Panc1 (cell line): ENCODE data around the gene RASAL1.

ENCODE experiments used
- CTCF ChIP-seq: fragments of 450-650 bp; IDR thresholded peaks from 2 replicates; pipeline ENCODE4 v1.5.1; 2017; ENCODE audit warnings: mild to moderate bottlenecking
- POLR2AphosphoS5 ChIP-seq: IDR thresholded peaks from 2 replicates; pipeline ENCODE4 v1.6.1; 2012; ENCODE audit warnings: mild to moderate bottlenecking, low read depth, low read length, moderate library complexity
- SIN3A ChIP-seq: IDR thresholded peaks from 2 replicates; pipeline ENCODE4 v1.6.1; 2012; ENCODE audit warnings: low read depth, mild to moderate bottlenecking, low read length, moderate library complexity, borderline replicate concordance; ENCODE audit not compliant: insufficient read depth
- TCF7L2 ChIP-seq: IDR thresholded peaks from 2 replicates; pipeline ENCODE4 v1.6.1; 2011; ENCODE audit warnings: mild to moderate bottlenecking, low read depth, low read length, inconsistent platforms

- TF ChIP-seq POLR2AphosphoS5 (no peak), CTCF (no peak), SIN3A (no peak), TCF7L2 (no peak)
Observed at GRCh38 chr12:113086249-113087164, 49.1 kb downstream of the RASAL1 start.
